SH-SY5Y (cell line): Measurements from ENCODE around the gene APH1B.

Source experiments
- GATA2 ChIP-seq: IDR thresholded peaks from 2 replicates; pipeline ENCODE4 v1.6.1; 2011; ENCODE audit warnings: mild to moderate bottlenecking, low read depth, low read length
- GATA3 ChIP-seq: IDR thresholded peaks from 2 replicates; pipeline ENCODE4 v1.6.1; 2011; ENCODE audit warnings: low read depth, mild to moderate bottlenecking, low read length, moderate library complexity

DNA sequence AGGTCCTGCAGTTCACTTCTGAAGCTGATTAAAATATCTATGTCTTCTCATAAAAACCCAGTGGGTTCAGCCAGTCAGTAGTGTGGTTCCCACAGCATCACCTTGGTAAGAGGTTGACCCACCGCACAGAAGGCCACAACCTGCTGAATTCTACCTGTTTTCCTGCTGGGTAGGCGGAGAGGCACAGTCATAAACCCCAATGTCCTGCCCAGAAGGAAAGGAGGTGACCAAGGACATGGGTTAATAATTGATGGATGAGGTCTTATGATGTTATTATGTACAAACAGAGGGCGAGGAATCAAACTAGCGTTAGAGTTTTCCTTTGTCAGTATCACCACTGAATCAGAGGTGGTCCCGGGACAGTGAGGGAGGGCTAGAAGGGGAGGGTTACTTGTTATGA lies 76.5 kb downstream of the APH1B start:
- no peak for TF ChIP-seq GATA2
- TF ChIP-seq GATA3: no peak
